Transverse colon (tissue), 4 donors: ENCODE results near the gene SLC44A4. TPM values are rescaled to one million over a fixed set of nuclear protein-coding genes. Genes with fewer than 3 reads are reported as not detected.
"Not testable (repeated sequence)": the region's sequence is repeated elsewhere in the genome, so short reads cannot be mapped to it uniquely, and the experiment has no call there.

ENCODE experiments used
- DNase-seq: peaks from one replicate; pipeline ENCODE4 v3.0.0-alpha.2; 2019
- H3K27ac ChIP-seq, 4 donors: fragments of 200-600 bp; sonication (generic); 2 replicates each; pipeline ENCODE4 v1.5.1; 2016 to 2018; ENCODE audit warnings: inconsistent platforms in 4 of 4
- H3K27me3 ChIP-seq: fragments of 200-600 bp; sonication (generic); 2 replicates; pipeline ENCODE4 v1.5.1; 2017; ENCODE audit warnings: inconsistent platforms
- H3K36me3 ChIP-seq, 4 donors: fragments of 200-600 bp; sonication (generic); 2 replicates each; pipeline ENCODE4 v1.5.1; 2017 to 2019; ENCODE audit warnings: inconsistent platforms in 4 of 4
- H3K4me1 ChIP-seq, 4 donors: fragments of 200-600 bp; sonication (generic); 2 replicates each; pipeline ENCODE4 v1.5.1; 2017 to 2020; ENCODE audit warnings: inconsistent platforms in 4 of 4
- H3K4me3 ChIP-seq, 4 donors: fragments of 200-600 bp; sonication (generic); 1 replicate in 1 of 4; 2 replicates in 3 of 4; pipeline versions ENCODE4 v1.5.1 to v1.6.1; 2017 to 2019; ENCODE audit warnings: inconsistent platforms in 4 of 4
- H3K9me3 ChIP-seq, 2 donors: fragments of 200-600 bp; sonication (generic); 2 replicates each; pipeline ENCODE4 v1.5.1; 2017 to 2019; ENCODE audit warnings: inconsistent platforms in 2 of 2
- CTCF ChIP-seq, 5 experiments: fragments of 200-600 bp in 3 of 5; fragments of 450-650 bp in 2 of 5; sonication (generic) in 3 of 5; IDR thresholded peaks; 1 replicate in 2 of 5; 2 replicates in 3 of 5; pipeline ENCODE4 v1.5.1; 2016 to 2017; ENCODE audit warnings: antibody characterized with exemption in 5 of 5, inconsistent platforms in 3 of 5, mild to moderate bottlenecking in 2 of 5, moderate library complexity in 1 of 5
- EP300 ChIP-seq: sonication (generic); formaldehyde crosslinking; IDR thresholded peaks from one replicate; pipeline ENCODE4 v1.6.1; 2017; ENCODE audit warnings: antibody characterized with exemption, low read depth
- POLR2A ChIP-seq: fragments of 450-650 bp; IDR thresholded peaks from one replicate; pipeline ENCODE4 v1.6.1; 2016; ENCODE audit warnings: antibody characterized with exemption, mild to moderate bottlenecking, moderate library complexity
- POLR2AphosphoS5 ChIP-seq, 3 donors: sonication (generic); formaldehyde crosslinking; IDR thresholded peaks; one replicate each; pipeline ENCODE4 v1.6.1; 2016; ENCODE audit warnings: antibody characterized with exemption in 3 of 3
- WGBS, 2 donors: methylation state at CpG; one replicate each; pipeline ENCODE4 v1.1.5; 2018; ENCODE audit warnings: low coverage in 1 of 2; 5-methylcytosine and 5-hydroxymethylcytosine counted together
- in situ Hi-C, 4 donors: fragments of 200-750 bp; cut with MboI; loops; one replicate each; pipeline versions ENCODE4 v1.15.0 to v1.15.1; 2017; ENCODE audit warnings: low sequenced_read_pairs in 3 of 4, low pct_ligation_motif_present in 1 of 4, low pct_unique_long_range_greater_than_20kb in 1 of 4
- intact Hi-C: fragments of 100-400 bp; cut with DNase I; formaldehyde crosslinking; loops from one replicate; pipeline ENCODE4 v1.15.1; 2023; ENCODE audit warnings: low total_unique reads
- total RNA-seq, 4 donors: library from RNA; depleted of rRNA; stranded (reverse); fragments of >200 nt; gene quantifications; one replicate each; pipeline ENCODE4 v1.1.0, GENCODE V29; 2016

The SLC44A4 gene
- total RNA-seq, 4 donors from 2014 or later, result 149 to 734 (median 395) TPM

GRCh38 chr6:31864818-31865204 lies 14.0 kb downstream of the SLC44A4 start:
- Histone ChIP-seq H3K27ac (no peak overlapping the region), H3K9me3 (no peaks in the 10 kb centered on the region), H3K4me1 (peaks cover 7 to 22% (median 10%) of the 10 kb centered on the region in 4 donors), H3K4me3 (no peak overlapping the region), H3K27me3 (no peaks in the 10 kb centered on the region), H3K36me3 (peaks cover 0 to 8% (median under 1%) of the 10 kb centered on the region in 4 donors)
- WGBS, 2 donors, result 88 to 100% methylated on average over 6 to 8 of the region's 8 CpGs
- DNase-seq, result no peak
- in situ Hi-C loops, result no loop called here
- TF ChIP-seq POLR2A (no peak), EP300 (no peak), POLR2AphosphoS5 (IDR thresholded peaks at IDR 0.05) (no peak), CTCF (IDR thresholded peaks at IDR 0.05) (no peak)
- intact Hi-C loops, result loop anchor here (5.0 kb wide), 1 partner anchor 1188 kb away; no protein-coding TSS in a partner anchor

- peaks cover 0 to 15% (median 4%) of the 10 kb centered on the region in 4 donors for H3K36me3 ChIP-seq
- H3K27me3 ChIP-seq, DNase-seq, in situ Hi-C loops, H3K9me3 ChIP-seq: not testable (repeated sequence)
- intact Hi-C loops, result loop anchor here (5.0 kb wide), 1 partner anchor 1187 kb away; no protein-coding TSS in a partner anchor
- peaks cover 7 to 22% (median 10%) of the 10 kb centered on the region in 4 donors for H3K4me1 ChIP-seq
- peak overlapping the region; percentile 84 to 94 (median 86) for H3K27ac ChIP-seq
- WGBS, 2 donors, result 21 to 50% methylated on average over 2 to 16 of the region's 16 CpGs
- peak overlapping the region; percentile 8 to 50 (median 21) for H3K4me3 ChIP-seq
Observed at GRCh38 chr6:31864123-31864562, 14.7 kb downstream of the SLC44A4 start.

- Histone ChIP-seq H3K27me3 (no peaks in the 10 kb centered on the region), H3K27ac (peak within 1 kb of the TSS; percentile 84 to 94 (median 88)), H3K4me1 (peaks cover 7 to 22% (median 10%) of the 10 kb centered on the region in 4 donors), H3K36me3 (peaks cover 0 to 19% (median 7%) of the 10 kb centered on the region in 4 donors), H3K9me3 (no peaks in the 10 kb centered on the region), H3K4me3 (peak within 1 kb of the TSS; percentile 56 to 88 (median 66))
- in situ Hi-C loops, result no loop called here
- peak; percentile 99 for DNase-seq
- intact Hi-C loops, result loop anchor here (5.0 kb wide), 1 partner anchor 1185 kb away; no protein-coding TSS in a partner anchor
- no peak for TF ChIP-seq EP300
- TF ChIP-seq POLR2AphosphoS5 (IDR thresholded peaks at IDR 0.05), result peak; percentile 96 to 97 (median 97)
- TF ChIP-seq POLR2A, result peak; percentile 96
- TF ChIP-seq CTCF (IDR thresholded peaks at IDR 0.05), result no peak
- 0 to 1% methylated on average over 12 to 64 of the region's 64 CpGs for WGBS, 2 donors
Observed at GRCh38 chr6:31862344-31863235, 16.2 kb downstream of the SLC44A4 start, which contains the start of gene NEU1. NEU1 (minus strand) TSS chr6:31862821; CDS start chr6:31862776, 45 bp downstream.

- H3K27me3 ChIP-seq, result no peaks in the 10 kb centered on the region
- H3K36me3 ChIP-seq, result peaks cover 0 to 19% (median 7%) of the 10 kb centered on the region in 4 donors
- H3K27ac ChIP-seq, result peak overlapping the region; percentile 84 to 94 (median 88)
- DNase-seq, result no peak
- 56 to 80% methylated on average over 1 to 17 of the region's 17 CpGs for WGBS, 2 donors
- no peaks in the 10 kb centered on the region for H3K9me3 ChIP-seq
- intact Hi-C loops, result loop anchor here (5.0 kb wide), 1 partner anchor 1185 kb away; no protein-coding TSS in a partner anchor
- in situ Hi-C loops, result no loop called here
- TF ChIP-seq POLR2A (no peak), EP300 (no peak), POLR2AphosphoS5 (IDR thresholded peaks at IDR 0.05) (no peak), CTCF (IDR thresholded peaks at IDR 0.05) (no peak)
- H3K4me1 ChIP-seq, result peaks cover 7 to 22% (median 10%) of the 10 kb centered on the region in 4 donors
- peak overlapping the region; percentile 56 to 88 (median 66) for H3K4me3 ChIP-seq
Observed at GRCh38 chr6:31861919-31862343, 16.9 kb downstream of the SLC44A4 start.
